HepG2 (cell line): ENCODE measurements around the gene SKIDA1. TPM values are rescaled to one million over a fixed set of nuclear protein-coding genes. Genes with fewer than 3 reads are reported as not detected.

Source experiments
- ATAC-seq: fragments of 200-7000 bp; cut with Tn5 transposase; 3 replicates; pipeline ENCODE4 v1.9.1; 2020; ENCODE audit warnings: mild to moderate bottlenecking, moderate library complexity
- BruUV-seq: library from RNA; stranded (reverse); fragments of 400-500 nt; replicated peaks from 2 replicates; lab custom pipeline; 2021; lab: Mats Ljungman, UMichigan
- CTCF ChIA-PET: fragments of 300-600 bp; formaldehyde crosslinking; extraction: SDS; loops from one replicate; lab custom pipeline; 2021; ENCODE audit warnings: low total read pairs, inconsistent platforms, low intra/inter-chr PET ratio; lab: Yijun Ruan, JAX
- POLR2A ChIA-PET: fragments of 350-600 bp; sonication (Branson Sonifier 250); formaldehyde crosslinking; loops from one replicate; lab custom pipeline; 2020; ENCODE audit warnings: antibody characterized with exemption, inconsistent platforms; lab: Yijun Ruan, JAX
- DNase-seq: peaks from one replicate; pipeline ENCODE4 v3.0.0-alpha.2; 2015; ENCODE audit warnings: low spot score
- FAIRE-seq: peaks from 3 replicates; lab custom pipeline; 2011; peaks lifted over from hg19 to GRCh38; lab: Jason Lieb, UNC
- H2AFZ ChIP-seq: one replicate; pipeline ENCODE4 v1.6.1; 2011; ENCODE audit warnings: low read length, inconsistent platforms
- H3K27ac ChIP-seq: fragments of 300-600 bp; 3 replicates; pipeline ENCODE4 v1.8.0; 2011; ENCODE audit warnings: mixed run types, mild to moderate bottlenecking, mixed read lengths, low read length, inconsistent platforms; ENCODE audit not compliant: insufficient read depth; ENCODE audit errors: extremely low read length
- H3K27me3 ChIP-seq, 2 experiments: fragments of 200-600 bp in 1 of 2; 2 replicates in 1 of 2; 3 replicates in 1 of 2; pipeline versions ENCODE4 v1.6.0 to v1.8.0; 2011; ENCODE audit warnings: low read length in 2 of 2, mild to moderate bottlenecking in 2 of 2, moderate library complexity in 2 of 2, inconsistent platforms in 1 of 2; ENCODE audit not compliant: insufficient read depth in 2 of 2, control insufficient read depth in 1 of 2
- H3K36me3 ChIP-seq, 2 experiments: fragments of 200-600 bp in 1 of 2; replicated peaks in 1 of 2; 2 replicates in 1 of 2; 3 replicates in 1 of 2; pipeline versions ENCODE4 v1.5.1 to v1.8.0; 2011; ENCODE audit warnings: low read length in 2 of 2, inconsistent platforms in 1 of 2; ENCODE audit not compliant: insufficient read depth in 2 of 2, control insufficient read depth in 1 of 2
- H3K4me1 ChIP-seq: 2 replicates; pipeline ENCODE4 v1.5.1; 2012; ENCODE audit warnings: low read length, inconsistent platforms; ENCODE audit not compliant: insufficient read depth
- H3K4me2 ChIP-seq: 2 replicates; pipeline ENCODE4 v1.6.0; 2011; ENCODE audit warnings: low read depth, low read length, inconsistent platforms
- H3K4me3 ChIP-seq, 3 experiments: fragments of 200-600 bp in 1 of 3; sonication (generic), shearing (Covaris generic) in 1 of 3; replicated peaks in 1 of 3; 2 replicates each; pipeline ENCODE4 v1.5.1; 2011 to 2016; ENCODE audit warnings: low read length in 3 of 3, inconsistent platforms in 2 of 3, low read depth in 2 of 3, mild to moderate bottlenecking in 2 of 3, control low read depth in 1 of 3, mixed read lengths in 1 of 3; ENCODE audit not compliant: insufficient read depth in 1 of 3
- H3K79me2 ChIP-seq: one replicate; pipeline ENCODE4 v1.6.1; 2011; ENCODE audit warnings: low read length, inconsistent platforms; ENCODE audit not compliant: insufficient read depth
- H3K9ac ChIP-seq: 2 replicates; pipeline ENCODE4 v1.6.0; 2011; ENCODE audit warnings: mild to moderate bottlenecking, low read depth, low read length, inconsistent platforms; ENCODE audit not compliant: insufficient read depth
- H3K9me3 ChIP-seq: 2 replicates; pipeline ENCODE4 v1.5.1; 2012; ENCODE audit warnings: mild to moderate bottlenecking, low read length
- H4K20me1 ChIP-seq: 2 replicates; pipeline ENCODE4 v1.6.0; 2011; ENCODE audit warnings: inconsistent platforms, mild to moderate bottlenecking, low read length, moderate library complexity; ENCODE audit not compliant: insufficient read depth
- CREB1 ChIP-seq, 2 experiments: fragments of 450-650 bp in 1 of 2; IDR thresholded peaks; 2 replicates each; pipeline ENCODE4 v1.6.1; 2016 to 2017; ENCODE audit warnings: control low read depth in 1 of 2, mild to moderate bottlenecking in 1 of 2, missing compliant biosample characterization in 1 of 2, missing genetic modification characterization in 1 of 2
- MAFG ChIP-seq: sonication (generic); formaldehyde crosslinking; IDR thresholded peaks from 2 replicates; pipeline ENCODE4 v1.5.1; 2020; ENCODE audit warnings: mild to moderate bottlenecking, missing genetic modification reagents
- RAD21 ChIP-seq: fragments of 450-650 bp; formaldehyde crosslinking; IDR thresholded peaks from 2 replicates; pipeline ENCODE4 v1.5.0; 2020; ENCODE audit warnings: mild to moderate bottlenecking
- RBM39 ChIP-seq: fragments of 200-400 bp; formaldehyde crosslinking; IDR thresholded peaks from one replicate; pipeline ENCODE4 v1.6.1; 2018; ENCODE audit warnings: antibody characterized with exemption, mild to moderate bottlenecking, low read depth, low read length; ENCODE audit not compliant: poor library complexity, severe bottlenecking
- SRSF4 ChIP-seq: fragments of 200-400 bp; formaldehyde crosslinking; IDR thresholded peaks from one replicate; pipeline ENCODE4 v1.6.1; 2018; ENCODE audit warnings: mild to moderate bottlenecking, low read depth, low read length, moderate library complexity; ENCODE audit not compliant: poor library complexity, severe bottlenecking
- ZNF382 ChIP-seq: sonication (generic); formaldehyde crosslinking; IDR thresholded peaks from 2 replicates; pipeline ENCODE4 v1.5.0; 2020; ENCODE audit warnings: missing genetic modification reagents, mild to moderate bottlenecking, borderline replicate concordance
- ZNF678 ChIP-seq: sonication (generic); formaldehyde crosslinking; IDR thresholded peaks from 2 replicates; pipeline ENCODE4 v1.4.0; 2020; ENCODE audit warnings: mild to moderate bottlenecking, missing genetic modification reagents
- WGBS: methylation state at CpG from one replicate; pipeline ENCODE4 v1.1.6; 2017; ENCODE audit warnings: low lambda C conversion rate; 5-methylcytosine and 5-hydroxymethylcytosine counted together
- in situ Hi-C: cut with HindIII; loops from 2 replicates; pipeline ENCODE4 v1.10.0; 2017; ENCODE audit warnings: low pct_unique_long_range_greater_than_20kb; ENCODE audit not compliant: extremely low pct_ligation_motif_present
- intact Hi-C: fragments of 100-400 bp; cut with micrococcal nuclease; formaldehyde crosslinking; loops from one replicate; pipeline ENCODE4 v1.10.0; 2022; ENCODE audit not compliant: unreplicated experiment
- polyA plus RNA-seq, 8 experiments: library from polyadenylated mRNA; depleted of rRNA in 3 of 8; stranded (reverse) in 7 of 8; unstranded in 1 of 8; fragments of >200 nt; fragmentation: Illumina TruSeq in 4 of 8; extraction: Trizol in 4 of 8; gene quantifications; 2 replicates each; pipeline versions ENCODE4 v1.2.1 to v1.2.3, GENCODE V29; 2011 to 2016; ENCODE audit warnings: low read depth in 4 of 8, missing spikeins in 1 of 8, mixed read lengths in 1 of 8; ENCODE audit not compliant: insufficient read depth in 1 of 8
- total RNA-seq, 5 experiments: library from RNA; depleted of rRNA; stranded (reverse); fragments of >200 nt; fragmentation: Illumina TruSeq; extraction: Trizol; gene quantifications; 2 replicates each; pipeline ENCODE4 v1.2.3, GENCODE V29; 2016; ENCODE audit warnings: low read depth in 1 of 5
- TF ChIP-seq, protein P1 (sequence below): sonication (generic); formaldehyde crosslinking; IDR thresholded peaks from 2 replicates; pipeline ENCODE4; 2020; ENCODE audit warnings: missing genetic modification reagents, mild to moderate bottlenecking, borderline replicate concordance
- TF ChIP-seq, protein P2 (sequence below): sonication (generic); formaldehyde crosslinking; IDR thresholded peaks from 2 replicates; pipeline ENCODE4 v1.5.0; 2020; ENCODE audit warnings: mild to moderate bottlenecking, missing genetic modification reagents
- TF ChIP-seq, protein P3 (sequence below), 2 experiments: sonication (generic) in 1 of 2; formaldehyde crosslinking in 1 of 2; IDR thresholded peaks; 2 replicates each; pipeline versions ENCODE4 v1.4.0 to v1.6.1; 2018 to 2020; ENCODE audit warnings: missing genetic modification reagents in 2 of 2, borderline replicate concordance in 1 of 2, low read depth in 1 of 2, mild to moderate bottlenecking in 1 of 2, missing biosample characterization in 1 of 2

Gene SKIDA1
- total and polyA plus RNA-seq, 2 of the 13 experiments (the other 11 are each of a cell fraction or from before 2014, with no cell fraction given), result 0.73 to 1.5 TPM

DNA sequence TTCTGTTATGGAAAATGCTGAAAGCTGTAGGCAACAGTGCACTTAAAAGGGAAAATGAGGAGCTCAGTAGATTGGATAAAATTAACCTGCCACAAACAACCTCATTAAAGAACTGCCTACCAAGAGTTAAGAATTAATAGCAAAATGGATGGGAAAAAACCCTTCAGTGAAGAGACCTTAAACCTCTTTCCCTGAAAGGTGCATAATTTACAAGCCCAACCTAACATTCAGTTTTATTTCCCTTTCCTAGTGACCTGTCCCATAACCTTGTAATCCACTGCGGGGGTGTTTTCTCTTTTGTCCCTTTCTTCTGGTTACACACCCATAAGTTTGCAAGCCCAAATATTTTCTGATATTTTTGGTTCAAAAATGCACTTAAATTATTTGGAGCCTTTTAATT is 21.9 kb downstream of the SKIDA1 start:
- no peak for FAIRE-seq

More for the DNA sequence above, 21.9 kb downstream of the SKIDA1 start:
- H3K27me3 ChIP-seq, result no peaks in the 10 kb centered on the region
- H3K4me2 ChIP-seq, result no peak overlapping the region
- H3K9me3 ChIP-seq, result no peaks in the 10 kb centered on the region
- no peak for ATAC-seq
- in situ Hi-C loops, result loop anchor here (25.0 kb wide), 1 partner anchor 809 kb away; the partner anchor contains the start of genes BMI1 and COMMD3
- POLR2A ChIA-PET, result interaction anchor here (2.0 kb wide), 1 partner anchor 23 kb away, joined by 9 read pairs; the partner anchor contains the start of gene SKIDA1
- no peak overlapping the region for H2AFZ ChIP-seq
- H3K4me3 ChIP-seq, result no peak overlapping the region
- H3K36me3 ChIP-seq, result no peaks in the 10 kb centered on the region
- intact Hi-C loops, result no loop called here
- no peaks in the 10 kb centered on the region for H4K20me1 ChIP-seq
- TF ChIP-seq, protein P1, sequence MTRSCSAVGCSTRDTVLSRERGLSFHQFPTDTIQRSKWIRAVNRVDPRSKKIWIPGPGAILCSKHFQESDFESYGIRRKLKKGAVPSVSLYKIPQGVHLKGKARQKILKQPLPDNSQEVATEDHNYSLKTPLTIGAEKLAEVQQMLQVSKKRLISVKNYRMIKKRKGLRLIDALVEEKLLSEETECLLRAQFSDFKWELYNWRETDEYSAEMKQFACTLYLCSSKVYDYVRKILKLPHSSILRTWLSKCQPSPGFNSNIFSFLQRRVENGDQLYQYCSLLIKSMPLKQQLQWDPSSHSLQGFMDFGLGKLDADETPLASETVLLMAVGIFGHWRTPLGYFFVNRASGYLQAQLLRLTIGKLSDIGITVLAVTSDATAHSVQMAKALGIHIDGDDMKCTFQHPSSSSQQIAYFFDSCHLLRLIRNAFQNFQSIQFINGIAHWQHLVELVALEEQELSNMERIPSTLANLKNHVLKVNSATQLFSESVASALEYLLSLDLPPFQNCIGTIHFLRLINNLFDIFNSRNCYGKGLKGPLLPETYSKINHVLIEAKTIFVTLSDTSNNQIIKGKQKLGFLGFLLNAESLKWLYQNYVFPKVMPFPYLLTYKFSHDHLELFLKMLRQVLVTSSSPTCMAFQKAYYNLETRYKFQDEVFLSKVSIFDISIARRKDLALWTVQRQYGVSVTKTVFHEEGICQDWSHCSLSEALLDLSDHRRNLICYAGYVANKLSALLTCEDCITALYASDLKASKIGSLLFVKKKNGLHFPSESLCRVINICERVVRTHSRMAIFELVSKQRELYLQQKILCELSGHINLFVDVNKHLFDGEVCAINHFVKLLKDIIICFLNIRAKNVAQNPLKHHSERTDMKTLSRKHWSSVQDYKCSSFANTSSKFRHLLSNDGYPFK (CRISPR knock-in tag), result no peak
- TF ChIP-seq RBM39 (no peak), CREB1 (IDR thresholded peaks at IDR 0.05) (no peak), CREB1 (CRISPR knock-in tag; IDR thresholded peaks at IDR 0.05) (no peak), SRSF4 (no peak), MAFG (CRISPR knock-in tag) (no peak), ZNF382 (CRISPR knock-in tag) (no peak), ZNF678 (CRISPR knock-in tag) (no peak), RAD21 (CRISPR knock-in tag) (no peak)
- TF ChIP-seq, protein P2, sequence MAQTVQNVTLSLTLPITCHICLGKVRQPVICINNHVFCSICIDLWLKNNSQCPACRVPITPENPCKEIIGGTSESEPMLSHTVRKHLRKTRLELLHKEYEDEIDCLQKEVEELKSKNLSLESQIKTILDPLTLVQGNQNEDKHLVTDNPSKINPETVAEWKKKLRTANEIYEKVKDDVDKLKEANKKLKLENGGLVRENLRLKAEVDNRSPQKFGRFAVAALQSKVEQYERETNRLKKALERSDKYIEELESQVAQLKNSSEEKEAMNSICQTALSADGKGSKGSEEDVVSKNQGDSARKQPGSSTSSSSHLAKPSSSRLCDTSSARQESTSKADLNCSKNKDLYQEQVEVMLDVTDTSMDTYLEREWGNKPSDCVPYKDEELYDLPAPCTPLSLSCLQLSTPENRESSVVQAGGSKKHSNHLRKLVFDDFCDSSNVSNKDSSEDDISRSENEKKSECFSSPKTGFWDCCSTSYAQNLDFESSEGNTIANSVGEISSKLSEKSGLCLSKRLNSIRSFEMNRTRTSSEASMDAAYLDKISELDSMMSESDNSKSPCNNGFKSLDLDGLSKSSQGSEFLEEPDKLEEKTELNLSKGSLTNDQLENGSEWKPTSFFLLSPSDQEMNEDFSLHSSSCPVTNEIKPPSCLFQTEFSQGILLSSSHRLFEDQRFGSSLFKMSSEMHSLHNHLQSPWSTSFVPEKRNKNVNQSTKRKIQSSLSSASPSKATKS (CRISPR knock-in tag), result no peak
- TF ChIP-seq, protein P3, sequence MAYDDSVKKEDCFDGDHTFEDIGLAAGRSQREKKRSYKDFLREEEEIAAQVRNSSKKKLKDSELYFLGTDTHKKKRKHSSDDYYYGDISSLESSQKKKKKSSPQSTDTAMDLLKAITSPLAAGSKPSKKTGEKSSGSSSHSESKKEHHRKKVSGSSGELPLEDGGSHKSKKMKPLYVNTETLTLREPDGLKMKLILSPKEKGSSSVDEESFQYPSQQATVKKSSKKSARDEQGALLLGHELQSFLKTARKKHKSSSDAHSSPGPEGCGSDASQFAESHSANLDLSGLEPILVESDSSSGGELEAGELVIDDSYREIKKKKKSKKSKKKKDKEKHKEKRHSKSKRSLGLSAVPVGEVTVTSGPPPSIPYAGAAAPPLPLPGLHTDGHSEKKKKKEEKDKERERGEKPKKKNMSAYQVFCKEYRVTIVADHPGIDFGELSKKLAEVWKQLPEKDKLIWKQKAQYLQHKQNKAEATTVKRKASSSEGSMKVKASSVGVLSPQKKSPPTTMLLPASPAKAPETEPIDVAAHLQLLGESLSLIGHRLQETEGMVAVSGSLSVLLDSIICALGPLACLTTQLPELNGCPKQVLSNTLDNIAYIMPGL (CRISPR knock-in tag; IDR thresholded peaks at IDR 0.05; ENCODE audit: borderline replicate concordance in 1 of 2, low read depth in 1 of 2), result no peak
- TF ChIP-seq, all 625 proteins: peak for 0
- H3K9ac ChIP-seq, result no peak overlapping the region
- no TSS peak for BruUV-seq
- no peaks in the 10 kb centered on the region for H3K79me2 ChIP-seq
- peaks cover 91% of the 10 kb centered on the region for H3K4me1 ChIP-seq
- H3K27ac ChIP-seq, result no peak overlapping the region
- DNase-seq, result no peak
- 91% methylated on average over 1 of the region's 1 CpG for WGBS
- CTCF ChIA-PET, result no interaction called here
